Measurements from ENCODE around the gene ASAP2. TPM values are rescaled to one million over a fixed set of nuclear protein-coding genes. Genes with fewer than 3 reads are reported as not detected.

ASAP2 gene
- total RNA-seq, 1 donor from 2014 or later, result 49.6 TPM

DNA sequence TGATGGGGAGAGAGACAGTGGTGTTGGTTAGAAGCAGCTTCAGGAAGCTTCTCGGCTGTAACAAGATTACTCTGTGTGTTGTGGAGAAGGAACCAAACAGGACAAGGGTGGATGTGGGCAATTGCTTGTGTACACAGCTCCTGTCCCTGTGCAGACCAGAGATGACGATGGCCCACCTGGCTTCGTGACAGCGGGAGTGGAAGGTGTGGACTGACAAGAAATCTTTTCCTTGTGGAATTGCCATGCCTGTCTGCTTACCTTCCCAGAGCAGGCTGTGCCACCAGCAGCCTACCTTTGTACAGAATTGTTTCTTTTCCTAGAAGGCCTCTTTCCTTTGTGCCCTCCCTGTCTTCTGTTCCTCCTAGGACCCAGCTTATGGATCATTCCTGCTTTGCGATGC, 122.9 kb downstream of the ASAP2 start:
- no peak overlapping the region for H3K27ac Mint-ChIP-seq (ENCODE audit: unreplicated experiment)
- TF ChIP-seq, protein P1, sequence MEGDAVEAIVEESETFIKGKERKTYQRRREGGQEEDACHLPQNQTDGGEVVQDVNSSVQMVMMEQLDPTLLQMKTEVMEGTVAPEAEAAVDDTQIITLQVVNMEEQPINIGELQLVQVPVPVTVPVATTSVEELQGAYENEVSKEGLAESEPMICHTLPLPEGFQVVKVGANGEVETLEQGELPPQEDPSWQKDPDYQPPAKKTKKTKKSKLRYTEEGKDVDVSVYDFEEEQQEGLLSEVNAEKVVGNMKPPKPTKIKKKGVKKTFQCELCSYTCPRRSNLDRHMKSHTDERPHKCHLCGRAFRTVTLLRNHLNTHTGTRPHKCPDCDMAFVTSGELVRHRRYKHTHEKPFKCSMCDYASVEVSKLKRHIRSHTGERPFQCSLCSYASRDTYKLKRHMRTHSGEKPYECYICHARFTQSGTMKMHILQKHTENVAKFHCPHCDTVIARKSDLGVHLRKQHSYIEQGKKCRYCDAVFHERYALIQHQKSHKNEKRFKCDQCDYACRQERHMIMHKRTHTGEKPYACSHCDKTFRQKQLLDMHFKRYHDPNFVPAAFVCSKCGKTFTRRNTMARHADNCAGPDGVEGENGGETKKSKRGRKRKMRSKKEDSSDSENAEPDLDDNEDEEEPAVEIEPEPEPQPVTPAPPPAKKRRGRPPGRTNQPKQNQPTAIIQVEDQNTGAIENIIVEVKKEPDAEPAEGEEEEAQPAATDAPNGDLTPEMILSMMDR (IDR thresholded peaks at IDR 0.05; ENCODE audit: partially characterized antibody, unreplicated experiment), result no peak
- H3K36me3 Mint-ChIP-seq (ENCODE audit: unreplicated experiment), result no peaks in the 10 kb centered on the region
- H3K9me3 Mint-ChIP-seq (ENCODE audit: unreplicated experiment), result no peaks in the 10 kb centered on the region
- no peak for DNase-seq
- peaks cover 3% of the 10 kb centered on the region for H3K4me1 Mint-ChIP-seq (ENCODE audit: low read depth, unreplicated experiment)
- H3K4me3 Mint-ChIP-seq (ENCODE audit: unreplicated experiment), result no peak overlapping the region
- H3K27me3 Mint-ChIP-seq (ENCODE audit: unreplicated experiment), result peaks cover 4% of the 10 kb centered on the region

DNA sequence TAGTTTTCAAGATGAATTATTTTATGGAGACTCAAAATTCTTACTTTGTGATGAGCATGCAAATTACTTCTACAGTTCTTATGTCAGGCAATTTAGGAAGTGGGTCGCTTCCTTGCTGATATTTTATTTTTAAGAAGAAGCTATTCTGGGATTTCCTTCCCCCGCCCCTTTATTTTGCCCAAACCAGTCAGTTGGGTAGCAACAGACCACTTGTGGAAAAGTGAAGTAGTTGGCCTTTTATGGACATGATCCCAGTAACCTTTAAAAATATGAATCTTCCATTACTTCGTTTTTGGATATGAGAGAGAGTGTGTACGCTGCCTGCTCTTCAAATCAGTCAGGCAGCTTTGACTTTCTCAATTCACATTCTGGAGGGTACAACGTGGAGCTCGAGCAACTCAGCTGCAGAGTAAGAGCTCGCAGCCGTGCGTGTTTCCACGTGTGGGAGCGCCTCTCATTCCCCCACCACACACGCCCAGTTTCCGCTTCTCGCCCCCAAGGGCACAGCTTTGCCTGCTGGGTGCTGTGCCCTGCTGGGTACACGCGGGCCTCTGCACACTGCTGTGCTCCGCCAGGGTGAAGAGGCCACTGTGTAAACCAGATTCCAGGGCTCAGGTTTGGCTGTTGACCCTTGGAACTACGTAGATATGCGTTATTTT, 124.1 kb downstream of the ASAP2 start:
- Mint-ChIP-seq H3K4me1 (ENCODE audit: low read depth, unreplicated experiment) (peaks cover 3% of the 10 kb centered on the region), H3K9me3 (ENCODE audit: unreplicated experiment) (no peaks in the 10 kb centered on the region), H3K27me3 (ENCODE audit: unreplicated experiment) (peaks cover 4% of the 10 kb centered on the region), H3K36me3 (ENCODE audit: unreplicated experiment) (no peaks in the 10 kb centered on the region), H3K4me3 (ENCODE audit: unreplicated experiment) (no peak overlapping the region), H3K27ac (ENCODE audit: unreplicated experiment) (no peak overlapping the region)
- no peak for DNase-seq
- TF ChIP-seq, protein P1 (IDR thresholded peaks at IDR 0.05; ENCODE audit: partially characterized antibody, unreplicated experiment), result no peak

DNA sequence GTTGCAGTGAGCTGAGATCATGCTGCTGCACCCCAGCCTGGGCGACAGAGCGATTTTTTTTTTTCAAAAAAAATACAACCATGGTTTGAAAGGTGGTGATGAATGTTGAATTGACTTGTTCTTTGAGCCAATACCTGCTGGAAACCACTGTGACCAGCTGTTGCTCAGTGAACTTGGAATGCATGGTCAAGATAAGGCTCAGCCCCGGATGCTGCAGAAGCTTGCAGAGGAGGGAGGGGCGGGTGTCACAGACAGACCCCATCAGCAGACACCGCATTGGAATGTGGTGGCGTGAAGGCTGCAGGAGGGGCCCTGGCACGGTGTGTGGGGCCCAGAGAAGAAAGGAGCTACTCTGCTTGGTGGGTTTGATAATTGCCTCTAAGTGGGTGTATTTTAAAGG, 125.1 kb downstream of the ASAP2 start:
- TF ChIP-seq, protein P1 (IDR thresholded peaks at IDR 0.05; ENCODE audit: partially characterized antibody, unreplicated experiment), result no peak
- Mint-ChIP-seq H3K4me3 (ENCODE audit: unreplicated experiment) (no peak overlapping the region), H3K4me1 (ENCODE audit: low read depth, unreplicated experiment) (peaks cover 6% of the 10 kb centered on the region), H3K9me3 (ENCODE audit: unreplicated experiment) (no peaks in the 10 kb centered on the region), H3K36me3 (ENCODE audit: unreplicated experiment) (no peaks in the 10 kb centered on the region), H3K27me3 (ENCODE audit: unreplicated experiment) (peaks cover 4% of the 10 kb centered on the region), H3K27ac (ENCODE audit: unreplicated experiment) (no peak overlapping the region)
- DNase-seq, result no peak

DNA sequence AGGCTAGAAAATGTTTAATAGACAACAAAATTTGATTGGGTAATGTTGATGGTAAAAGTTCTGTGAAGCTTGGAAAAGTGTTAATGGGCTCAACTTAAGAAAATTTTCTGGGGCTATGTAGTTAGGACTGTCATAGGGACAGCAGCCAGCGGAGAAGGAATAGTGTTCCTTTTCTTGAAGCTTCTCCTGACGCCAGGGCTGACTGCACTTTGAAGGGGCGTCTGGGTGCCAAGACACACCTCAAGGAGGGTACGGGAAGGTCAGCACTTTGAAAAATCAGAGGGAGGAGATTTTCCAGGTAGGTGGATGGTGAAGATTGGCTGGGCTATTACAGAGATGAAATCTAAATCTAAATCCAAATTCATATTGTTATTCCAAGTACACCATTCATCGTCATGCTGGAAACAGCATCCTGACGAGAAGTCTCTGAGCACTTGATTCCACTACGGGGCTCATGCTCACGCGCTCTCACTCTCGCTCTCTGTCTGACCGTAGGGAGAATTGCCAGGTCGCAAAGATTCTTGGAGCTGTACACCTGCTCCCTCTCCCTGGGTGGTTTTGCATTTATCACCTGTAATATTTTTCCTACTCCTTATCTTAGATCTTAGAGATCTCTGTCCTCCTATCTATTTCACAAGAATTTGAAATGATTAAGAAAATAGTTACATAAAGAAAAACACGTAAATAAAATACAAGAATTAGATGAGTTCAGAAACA, 125.7 kb downstream of the ASAP2 start:
- Mint-ChIP-seq H3K4me1 (ENCODE audit: low read depth, unreplicated experiment) (peaks cover 6% of the 10 kb centered on the region), H3K9me3 (ENCODE audit: unreplicated experiment) (no peaks in the 10 kb centered on the region), H3K27me3 (ENCODE audit: unreplicated experiment) (peaks cover 4% of the 10 kb centered on the region), H3K27ac (ENCODE audit: unreplicated experiment) (no peak overlapping the region), H3K36me3 (ENCODE audit: unreplicated experiment) (no peaks in the 10 kb centered on the region), H3K4me3 (ENCODE audit: unreplicated experiment) (no peak overlapping the region)
- no peak for DNase-seq
- TF ChIP-seq, protein P1 (IDR thresholded peaks at IDR 0.05; ENCODE audit: partially characterized antibody, unreplicated experiment), result no peak

DNA sequence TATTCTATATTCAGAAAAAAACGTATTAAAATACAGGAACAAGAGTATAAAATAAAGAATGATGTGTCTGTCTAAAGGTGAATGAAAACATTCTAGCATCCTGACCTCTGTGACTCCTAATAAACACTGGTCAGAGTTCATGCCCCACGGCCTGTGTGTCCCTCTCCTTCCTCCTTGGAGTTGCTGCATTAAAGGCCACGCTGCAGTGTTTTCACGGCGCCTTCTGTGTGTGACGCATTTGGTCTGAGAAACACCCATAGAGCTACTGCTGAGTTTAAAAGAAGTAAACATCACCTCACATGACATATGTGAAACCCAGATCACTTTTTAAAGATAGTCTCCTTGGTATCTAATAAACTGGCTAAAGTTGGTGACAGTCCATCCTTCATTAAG, 126.2 kb downstream of the ASAP2 start:
- no peak overlapping the region for H3K27ac Mint-ChIP-seq (ENCODE audit: unreplicated experiment)

More for the DNA sequence above, 126.2 kb downstream of the ASAP2 start:
- Mint-ChIP-seq H3K4me1 (ENCODE audit: low read depth, unreplicated experiment) (peaks cover 6% of the 10 kb centered on the region), H3K9me3 (ENCODE audit: unreplicated experiment) (no peaks in the 10 kb centered on the region), H3K4me3 (ENCODE audit: unreplicated experiment) (no peak overlapping the region), H3K36me3 (ENCODE audit: unreplicated experiment) (peaks cover 2% of the 10 kb centered on the region), H3K27me3 (ENCODE audit: unreplicated experiment) (peaks cover 4% of the 10 kb centered on the region)
- TF ChIP-seq, protein P1 (IDR thresholded peaks at IDR 0.05; ENCODE audit: partially characterized antibody, unreplicated experiment), result no peak
- no peak for DNase-seq
